ENCODE results near the gene RGL3. TPM values are rescaled to one million over a fixed set of nuclear protein-coding genes. Genes with fewer than 3 reads are reported as not detected.

RGL3 gene
- total RNA-seq, 1 experiment from 2014 or later = 65.9 TPM

DNA sequence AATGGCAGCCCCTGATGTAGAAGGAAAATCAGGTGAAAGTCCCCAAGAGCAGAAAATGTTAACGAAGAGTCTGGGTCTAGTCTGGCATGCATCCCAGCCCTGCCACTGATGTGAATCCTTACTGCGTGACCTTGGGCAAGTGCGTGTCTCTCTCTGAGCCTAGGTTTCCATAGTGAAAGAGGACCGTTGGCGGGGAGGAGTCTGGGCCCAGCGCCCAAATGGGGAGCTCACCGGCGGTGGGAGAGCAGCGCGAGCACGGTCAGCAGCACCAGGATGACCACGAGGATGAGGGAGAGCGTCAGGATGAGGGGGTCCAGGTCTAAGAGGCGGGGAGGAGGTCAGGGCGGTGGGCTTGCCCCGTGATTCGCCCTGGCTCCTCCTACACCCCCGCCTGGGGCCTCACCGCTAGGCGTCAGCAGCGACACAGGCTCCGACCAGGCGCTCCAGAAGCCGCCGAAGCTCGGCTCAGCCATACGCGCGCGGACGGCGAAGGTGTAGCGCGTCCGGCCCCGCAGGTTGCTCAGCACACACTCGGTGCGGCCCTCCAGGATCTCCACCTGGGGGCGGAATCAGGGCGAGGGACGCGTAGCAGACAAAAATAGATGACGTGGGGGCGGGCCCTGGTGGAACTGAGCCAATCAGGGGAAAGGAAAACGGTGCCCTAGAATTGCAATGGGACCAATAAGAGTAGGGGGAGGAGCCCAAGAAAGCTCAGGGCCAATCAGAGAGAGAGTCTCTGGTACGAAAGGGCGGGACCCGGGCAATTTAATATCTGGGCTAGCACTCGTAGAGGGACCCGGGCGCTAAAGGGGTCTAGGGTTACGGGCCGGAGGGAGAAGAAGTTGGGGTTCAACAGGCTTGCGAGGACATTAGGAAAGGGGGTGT lies 38.2 kb downstream of the RGL3 start:
- no peaks in the 10 kb centered on the region for H3K9me3 Mint-ChIP-seq
- H3K4me1 Mint-ChIP-seq = peaks cover 15 to 32% of the 10 kb centered on the region in 2 experiments
- Histone ChIP-seq H3T11ph (ENCODE audit: low read length) (no peak overlapping the region), H3K27ac (ENCODE audit: insufficient read length, low read depth, low read length) (peak overlapping the region; percentile 5), H3K18ac (ENCODE audit: insufficient read length, low read depth, low read length) (peak overlapping the region; percentile 80), H2BK5ac (ENCODE audit: insufficient read length, low read length) (no peak overlapping the region), H3K9ac (ENCODE audit: extremely low read depth, insufficient read length, low read length) (peak overlapping the region; percentile 40), H3K23me2 (ENCODE audit: insufficient read length, low read depth, low read length, poor library complexity, severe bottlenecking) (peaks cover 18% of the 10 kb centered on the region), H2BK20ac (ENCODE audit: low read depth, low read length, poor library complexity, severe bottlenecking) (no peak overlapping the region), H3K56ac (ENCODE audit: insufficient read length, low read depth, low read length) (no peak overlapping the region), H3K79me1 (ENCODE audit: insufficient read depth, low read depth, low read length, poor library complexity, severe bottlenecking) (no peaks in the 10 kb centered on the region), H3K27me3 (ENCODE audit: insufficient read depth, low read length) (no peaks in the 10 kb centered on the region), H2BK15ac (ENCODE audit: low read depth, low read length) (no peak overlapping the region), H2BK120ac (ENCODE audit: low read depth, low read length, poor library complexity, severe bottlenecking) (no peak overlapping the region), H4K5ac (ENCODE audit: insufficient read length, low read depth, low read length) (no peak overlapping the region), H2AFZ (ENCODE audit: low read length) (no peak overlapping the region), H4K8ac (replicated peaks; ENCODE audit: insufficient read length, low read depth, low read length) (no peak overlapping the region), H3K4me1 (ENCODE audit: insufficient read depth, low read length) (no peaks in the 10 kb centered on the region), H2AK5ac (ENCODE audit: insufficient read length, low read length) (no peak overlapping the region), H3K9me3 (ENCODE audit: control insufficient read depth, low read depth, low read length) (no peaks in the 10 kb centered on the region), H4K91ac (ENCODE audit: insufficient read length, low read depth, low read length) (no peak overlapping the region), H4K20me1 (ENCODE audit: control insufficient read depth, insufficient read depth, insufficient read length) (peaks cover 4% of the 10 kb centered on the region), H3K23ac (ENCODE audit: insufficient read length, low read depth, low read length) (no peak overlapping the region), H3K79me2 (ENCODE audit: insufficient read depth, low read length) (no peaks in the 10 kb centered on the region), H2BK12ac (ENCODE audit: insufficient read length, low read depth, low read length) (no peak overlapping the region), H3K4ac (ENCODE audit: low read depth, low read length) (no peak overlapping the region), H3K14ac (ENCODE audit: insufficient read depth, low read length) (peak overlapping the region; percentile 61), H3K4me2 (ENCODE audit: insufficient read depth, insufficient read length, low read length) (peak overlapping the region; percentile 71)
- H3K36me3 Mint-ChIP-seq (ENCODE audit: insufficient read depth in 1 of 3, low read depth in 3 of 3) = peaks cover 4 to 19% (median 18%) of the 10 kb centered on the region in 3 experiments; a peak in 6 of 7 replicates
- H3K4me3 Mint-ChIP-seq = peak overlapping the region; percentile 92 to 95
- peak; percentile 98 for DNase-seq
- H3K27me3 Mint-ChIP-seq (ENCODE audit: low read depth) = peaks cover 2% of the 10 kb centered on the region; the same call in 1 of the 2 replicates
- no CpG with 5 or more reads among the region's 54 CpGs for WGBS (ENCODE audit: extremely low coverage, insufficient read length, low lambda C conversion rate)
- H3K27ac Mint-ChIP-seq = peak overlapping the region; percentile 96 to 100 (median 100)
- TF ChIP-seq CTCF (conservative IDR thresholded peaks at IDR 0.05) = peak; percentile 77

All from H9 (cell line).